HCT116 (cell line): ENCODE results near the gene FOXP1. TPM values are rescaled to one million over a fixed set of nuclear protein-coding genes. Genes with fewer than 3 reads are reported as not detected.

Experiments used
- ATAC-seq: fragments of 200-7000 bp; cut with Tn5 transposase; 2 replicates; pipeline ENCODE4 v1.9.1; 2020; ENCODE audit warnings: mild to moderate bottlenecking, moderate library complexity
- BruUV-seq: library from RNA; stranded (reverse); fragments of 400-500 nt; replicated peaks from 2 replicates; lab custom pipeline; 2021; lab: Mats Ljungman, UMichigan
- CTCF ChIA-PET: fragments of 300-600 bp; sonication (Branson Sonifier 250); formaldehyde crosslinking; loops from one replicate; lab custom pipeline; 2021; ENCODE audit warnings: antibody characterized with exemption; lab: Charles Lee
- POLR2A ChIA-PET: fragments of 300-600, 350-600 bp; sonication (Branson Sonifier 250); formaldehyde crosslinking; loops from one replicate; lab custom pipeline; 2021; ENCODE audit warnings: antibody characterized with exemption; lab: Charles Lee
- RAD21 ChIA-PET, 2 experiments: fragments of 300-600 bp; sonication (Branson Sonifier 250); formaldehyde crosslinking; loops; one replicate each; lab custom pipeline; 2023; ENCODE audit warnings: low total read pairs in 2 of 2; ENCODE audit not compliant: uncharacterized antibody in 2 of 2, unreplicated experiment in 2 of 2, low non-redundant PET in 1 of 2; lab: Charles Lee
- DNase-seq: peaks from one replicate; pipeline ENCODE4 v3.0.0-alpha.2; 2010; ENCODE audit warnings: low read depth, low spot score
- H2AFZ ChIP-seq: fragments of 200-600 bp; shearing (Covaris generic), sonication (generic); 2 replicates; pipeline ENCODE4 v1.6.1; 2017; ENCODE audit warnings: low read depth, mixed run types, mixed read lengths, antibody characterized with exemption, low read length; ENCODE audit not compliant: poor library complexity, severe bottlenecking
- H3K27ac ChIP-seq: 2 replicates; pipeline ENCODE4 v1.5.1; 2012; ENCODE audit warnings: low read depth, low read length
- H3K27me3 ChIP-seq: fragments of 200-600 bp; sonication (generic); 2 replicates; pipeline ENCODE4 v1.6.1; 2016; ENCODE audit warnings: mixed run types, low read length, mixed read lengths; ENCODE audit not compliant: insufficient read depth
- H3K36me3 ChIP-seq, 2 experiments: fragments of 200-500 bp in 1 of 2; fragments of 200-600 bp in 1 of 2; sonication (Bioruptor generic) in 1 of 2; sonication (generic) in 1 of 2; 2 replicates each; pipeline versions ENCODE4 v1.5.1 to v1.6.1; 2014 to 2016; ENCODE audit warnings: low read length in 2 of 2, inconsistent platforms in 1 of 2, mixed read lengths in 1 of 2, mixed run types in 1 of 2; ENCODE audit not compliant: insufficient read depth in 2 of 2, control insufficient read depth in 1 of 2
- H3K4me1 ChIP-seq, 2 experiments: fragments of 200-600 bp in 1 of 2; sonication (generic) in 1 of 2; 2 replicates each; pipeline versions ENCODE4 v1.5.1 to v1.6.1; 2012 to 2017; ENCODE audit warnings: low read length in 2 of 2, inconsistent platforms in 1 of 2, mild to moderate bottlenecking in 1 of 2, mixed read lengths in 1 of 2, mixed run types in 1 of 2, moderate library complexity in 1 of 2; ENCODE audit not compliant: insufficient read depth in 2 of 2, control insufficient read depth in 1 of 2
- H3K4me2 ChIP-seq: fragments of 200-600 bp; sonication (generic); 2 replicates; pipeline ENCODE4 v1.6.1; 2017; ENCODE audit warnings: mixed run types, low read length, mixed read lengths
- H3K4me3 ChIP-seq, 2 experiments: fragments of 200-600 bp in 1 of 2; sonication (generic) in 1 of 2; replicated peaks in 1 of 2; 2 replicates each; pipeline ENCODE4 v1.5.1; 2011 to 2016; ENCODE audit warnings: low read length in 2 of 2, control low read depth in 1 of 2, low read depth in 1 of 2, mild to moderate bottlenecking in 1 of 2, mixed read lengths in 1 of 2, mixed run types in 1 of 2
- H3K79me2 ChIP-seq: fragments of 200-600 bp; sonication (generic); 2 replicates; pipeline ENCODE4 v1.6.1; 2017; ENCODE audit warnings: mild to moderate bottlenecking, mixed run types, low read length, moderate library complexity, mixed read lengths; ENCODE audit not compliant: insufficient read depth
- H3K9ac ChIP-seq: fragments of 200-600 bp; sonication (generic); 2 replicates; pipeline ENCODE4 v1.6.1; 2016; ENCODE audit warnings: low read length, mixed read lengths
- H3K9me2 ChIP-seq: fragments of 200-600 bp; sonication (generic), shearing (Covaris generic); 2 replicates; pipeline ENCODE4 v1.6.1; 2017; ENCODE audit warnings: mixed run types, mild to moderate bottlenecking, moderate library complexity; ENCODE audit not compliant: insufficient read depth
- H3K9me3 ChIP-seq, 2 experiments: fragments of 200-500 bp in 1 of 2; fragments of 200-600 bp in 1 of 2; sonication (Bioruptor generic) in 1 of 2; sonication (generic) in 1 of 2; 2 replicates each; pipeline ENCODE4 v1.6.1; 2014 to 2017; ENCODE audit warnings: low read length in 2 of 2, mixed read lengths in 2 of 2, inconsistent platforms in 1 of 2, low read depth in 1 of 2, mild to moderate bottlenecking in 1 of 2, mixed run types in 1 of 2, moderate library complexity in 1 of 2; ENCODE audit not compliant: control insufficient read depth in 1 of 2, insufficient read depth in 1 of 2
- H4K20me1 ChIP-seq: fragments of 200-600 bp; sonication (generic), shearing (Covaris generic); 2 replicates; pipeline ENCODE4 v1.6.1; 2017; ENCODE audit warnings: mixed run types, mild to moderate bottlenecking, moderate library complexity; ENCODE audit not compliant: insufficient read depth
- ATF3 ChIP-seq: IDR thresholded peaks from 2 replicates; pipeline ENCODE4 v1.6.1; 2012
- CBX3 ChIP-seq: IDR thresholded peaks from 2 replicates; pipeline ENCODE4 v1.6.1; 2012; ENCODE audit warnings: low read depth
- CEBPB ChIP-seq: IDR thresholded peaks from 2 replicates; pipeline ENCODE4 v1.6.1; 2012; ENCODE audit warnings: low read depth
- CTCF ChIP-seq, 3 experiments: fragments of 200-600 bp in 1 of 3; sonication (generic) in 1 of 3; IDR thresholded peaks in 2 of 3; conservative IDR thresholded peaks in 1 of 3; 2 replicates each; pipeline ENCODE4 v1.5.1; 2012 to 2017; ENCODE audit warnings: low read depth in 2 of 3, low read length in 2 of 3, antibody characterized with exemption in 1 of 3, borderline replicate concordance in 1 of 3, control low read depth in 1 of 3, mild to moderate bottlenecking in 1 of 3, mixed read lengths in 1 of 3, mixed run types in 1 of 3, moderate library complexity in 1 of 3; ENCODE audit not compliant: insufficient read depth in 1 of 3
- ELF1 ChIP-seq: IDR thresholded peaks from 2 replicates; pipeline ENCODE4 v1.6.1; 2012; ENCODE audit warnings: low read depth, borderline replicate concordance
- EZH2 ChIP-seq: fragments of 200-600 bp; sonication (generic); IDR thresholded peaks from 2 replicates; pipeline ENCODE4 v1.6.1; 2017; ENCODE audit warnings: antibody characterized with exemption, mixed run types
- FOSL1 ChIP-seq: IDR thresholded peaks from 2 replicates; pipeline ENCODE4 v1.6.1; 2012; ENCODE audit warnings: low read depth
- JUND ChIP-seq: IDR thresholded peaks from 2 replicates; pipeline ENCODE4 v1.6.1; 2012
- POLR2A ChIP-seq: IDR thresholded peaks from 2 replicates; pipeline ENCODE4 v1.7.0; 2011; ENCODE audit warnings: borderline replicate concordance; ENCODE audit not compliant: insufficient read depth, insufficient read length; ENCODE audit errors: extremely low read depth
- RAD21 ChIP-seq: IDR thresholded peaks from 2 replicates; pipeline ENCODE4 v1.6.1; 2012; ENCODE audit warnings: low read depth, mild to moderate bottlenecking
- SIN3A ChIP-seq: IDR thresholded peaks from 2 replicates; pipeline ENCODE4 v1.6.1; 2012; ENCODE audit warnings: low read depth
- SP1 ChIP-seq: IDR thresholded peaks from 2 replicates; pipeline ENCODE4 v1.6.1; 2012; ENCODE audit warnings: low read depth
- SRF ChIP-seq: IDR thresholded peaks from 2 replicates; pipeline ENCODE4 v1.6.1; 2012; ENCODE audit warnings: low read depth
- TCF7L2 ChIP-seq: IDR thresholded peaks from 2 replicates; pipeline ENCODE4 v1.7.0; 2011; ENCODE audit warnings: borderline replicate concordance, inconsistent platforms; ENCODE audit not compliant: insufficient read depth, insufficient read length; ENCODE audit errors: extremely low read depth
- YY1 ChIP-seq: IDR thresholded peaks from 2 replicates; pipeline ENCODE4 v1.6.1; 2011; ENCODE audit warnings: low read length, low read depth, moderate library complexity, mild to moderate bottlenecking; ENCODE audit not compliant: insufficient replicate concordance; ENCODE audit errors: extremely low read depth
- ZBTB33 ChIP-seq: IDR thresholded peaks from 2 replicates; pipeline ENCODE4 v1.6.1; 2011; ENCODE audit warnings: mild to moderate bottlenecking, low read length, moderate library complexity; ENCODE audit not compliant: insufficient replicate concordance; ENCODE audit errors: extremely low read depth
- ZFX ChIP-seq: fragments of 450-650 bp; IDR thresholded peaks from 2 replicates; pipeline ENCODE4 v1.6.1; 2017
- intact Hi-C: fragments of 100-400 bp; cut with micrococcal nuclease; formaldehyde crosslinking; loops from 2 replicates; pipeline ENCODE4 v1.10.0; 2022
- total RNA-seq: library from RNA; stranded (reverse); gene quantifications from one replicate; pipeline ENCODE4 v1.2.1, GENCODE V29; 2021; ENCODE audit not compliant: unreplicated experiment
- TF ChIP-seq, protein P1 (sequence below): IDR thresholded peaks from 2 replicates; pipeline ENCODE4 v1.6.1; 2012
- TF ChIP-seq, protein P2 (sequence below): IDR thresholded peaks from 2 replicates; pipeline ENCODE4 v1.6.1; 2012; ENCODE audit warnings: low read depth

FOXP1 gene
- total RNA-seq, 1 experiment from 2014 or later = 11.4 TPM

GRCh38 chr3:71492566-71492965 is 91.0 kb downstream of the FOXP1 start:
- no peaks in the 10 kb centered on the region for H4K20me1 ChIP-seq
- intact Hi-C loops = no loop called here
- no peaks in the 10 kb centered on the region for H3K9me3 ChIP-seq
- H3K79me2 ChIP-seq = no peaks in the 10 kb centered on the region
- ATAC-seq (no peak), DNase-seq (no peak)
- H3K4me1 ChIP-seq = peaks cover 0 to 7% of the 10 kb centered on the region in 2 experiments; a peak in 1 of 4 replicates
- ChIA-PET POLR2A (no interaction called here), RAD21 (no interaction called here), CTCF (no interaction called here)
- H3K4me2 ChIP-seq = no peak overlapping the region
- BruUV-seq = no TSS peak
- H3K27ac ChIP-seq = no peak overlapping the region
- no peaks in the 10 kb centered on the region for H3K27me3 ChIP-seq
- H2AFZ ChIP-seq = no peak overlapping the region
- H3K9ac ChIP-seq = no peak overlapping the region
- no peaks in the 10 kb centered on the region for H3K36me3 ChIP-seq
- no peak overlapping the region for H3K4me3 ChIP-seq
- H3K9me2 ChIP-seq = no peaks in the 10 kb centered on the region
- TF ChIP-seq RAD21 (no peak), ZBTB33 (no peak), SRF (no peak), YY1 (no peak), FOSL1 (no peak), EZH2 (no peak), TCF7L2 (no peak), SIN3A (no peak), CTCF (IDR thresholded peaks at IDR 0.05 in 2 of 3, conservative IDR thresholded peaks at IDR 0.05 in 1 of 3; ENCODE audit: borderline replicate concordance in 1 of 3, insufficient read depth in 1 of 3, low read depth in 2 of 3, low read length in 2 of 3) (no peak), ATF3 (no peak), ELF1 (no peak), ZFX (no peak), SP1 (no peak), JUND (no peak), CEBPB (no peak), POLR2A (no peak), CBX3 (no peak)
- TF ChIP-seq, protein P1, sequence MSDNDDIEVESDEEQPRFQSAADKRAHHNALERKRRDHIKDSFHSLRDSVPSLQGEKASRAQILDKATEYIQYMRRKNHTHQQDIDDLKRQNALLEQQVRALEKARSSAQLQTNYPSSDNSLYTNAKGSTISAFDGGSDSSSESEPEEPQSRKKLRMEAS = no peak
- TF ChIP-seq, protein P2, sequence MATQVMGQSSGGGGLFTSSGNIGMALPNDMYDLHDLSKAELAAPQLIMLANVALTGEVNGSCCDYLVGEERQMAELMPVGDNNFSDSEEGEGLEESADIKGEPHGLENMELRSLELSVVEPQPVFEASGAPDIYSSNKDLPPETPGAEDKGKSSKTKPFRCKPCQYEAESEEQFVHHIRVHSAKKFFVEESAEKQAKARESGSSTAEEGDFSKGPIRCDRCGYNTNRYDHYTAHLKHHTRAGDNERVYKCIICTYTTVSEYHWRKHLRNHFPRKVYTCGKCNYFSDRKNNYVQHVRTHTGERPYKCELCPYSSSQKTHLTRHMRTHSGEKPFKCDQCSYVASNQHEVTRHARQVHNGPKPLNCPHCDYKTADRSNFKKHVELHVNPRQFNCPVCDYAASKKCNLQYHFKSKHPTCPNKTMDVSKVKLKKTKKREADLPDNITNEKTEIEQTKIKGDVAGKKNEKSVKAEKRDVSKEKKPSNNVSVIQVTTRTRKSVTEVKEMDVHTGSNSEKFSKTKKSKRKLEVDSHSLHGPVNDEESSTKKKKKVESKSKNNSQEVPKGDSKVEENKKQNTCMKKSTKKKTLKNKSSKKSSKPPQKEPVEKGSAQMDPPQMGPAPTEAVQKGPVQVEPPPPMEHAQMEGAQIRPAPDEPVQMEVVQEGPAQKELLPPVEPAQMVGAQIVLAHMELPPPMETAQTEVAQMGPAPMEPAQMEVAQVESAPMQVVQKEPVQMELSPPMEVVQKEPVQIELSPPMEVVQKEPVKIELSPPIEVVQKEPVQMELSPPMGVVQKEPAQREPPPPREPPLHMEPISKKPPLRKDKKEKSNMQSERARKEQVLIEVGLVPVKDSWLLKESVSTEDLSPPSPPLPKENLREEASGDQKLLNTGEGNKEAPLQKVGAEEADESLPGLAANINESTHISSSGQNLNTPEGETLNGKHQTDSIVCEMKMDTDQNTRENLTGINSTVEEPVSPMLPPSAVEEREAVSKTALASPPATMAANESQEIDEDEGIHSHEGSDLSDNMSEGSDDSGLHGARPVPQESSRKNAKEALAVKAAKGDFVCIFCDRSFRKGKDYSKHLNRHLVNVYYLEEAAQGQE = no peak
